GM18517 (cell line): Measurements from ENCODE around the gene PTPRN2.

Experiments
- ATAC-seq: cut with Tn5 transposase; IDR thresholded peaks from one replicate; pipeline ENCODE4 v1.9.1; 2021; ENCODE audit warnings: mild to moderate bottlenecking, moderate library complexity; ENCODE audit not compliant: unreplicated experiment

The PTPRN2 gene

GRCh38 chr7:158015403-158016179, 572.0 kb downstream of the PTPRN2 start:
- ATAC-seq = no peak

DNA sequence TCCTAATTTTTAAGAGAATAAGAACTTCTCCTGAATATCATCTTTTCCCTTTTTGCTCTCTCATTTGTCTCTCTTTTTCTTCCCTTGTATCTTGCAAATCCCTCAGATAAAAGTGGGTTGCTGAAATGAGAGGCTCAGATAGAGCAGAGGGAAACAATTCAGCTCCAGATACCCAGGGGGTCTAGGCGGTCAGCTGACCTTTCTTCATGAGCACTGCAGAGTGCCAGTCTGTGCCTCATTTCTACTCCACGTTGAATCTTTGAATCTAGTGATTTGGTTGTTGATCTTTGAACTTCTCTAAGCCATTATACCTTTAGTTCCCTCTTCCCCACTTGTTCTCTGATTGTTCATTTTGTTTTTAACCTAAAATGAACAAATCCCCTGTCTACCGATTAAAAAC, 572.6 kb downstream of the PTPRN2 start:
- ATAC-seq = no peak

DNA sequence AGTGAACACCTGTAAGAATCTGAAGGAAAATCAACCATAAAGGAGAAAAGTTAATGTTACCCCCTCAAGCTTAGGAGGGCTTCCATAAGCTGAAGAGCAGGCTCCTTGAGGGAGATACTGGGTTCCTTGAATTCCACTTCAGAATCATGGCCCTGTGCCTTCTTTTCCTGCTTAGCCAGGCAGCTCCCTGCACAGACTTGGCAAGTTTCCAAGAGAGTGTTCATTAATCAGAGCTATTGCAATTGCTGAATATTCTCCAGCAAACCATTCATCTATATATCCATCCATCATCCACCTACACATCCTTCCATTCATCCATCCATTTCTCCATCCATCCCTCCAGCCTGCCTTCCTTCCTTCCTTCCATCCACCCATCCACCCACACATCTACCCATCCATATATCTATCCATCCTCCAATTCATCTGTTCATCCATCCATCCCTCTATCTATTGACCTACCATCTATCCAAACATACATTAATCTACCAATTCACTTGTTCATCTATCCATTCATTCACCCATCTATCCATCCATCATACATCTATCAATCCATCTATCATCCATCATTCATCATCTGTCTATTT, 574.4 kb downstream of the PTPRN2 start:
- no peak for ATAC-seq

GRCh38 chr7:158011941-158012340, 575.7 kb downstream of the PTPRN2 start:
- no peak for ATAC-seq

DNA sequence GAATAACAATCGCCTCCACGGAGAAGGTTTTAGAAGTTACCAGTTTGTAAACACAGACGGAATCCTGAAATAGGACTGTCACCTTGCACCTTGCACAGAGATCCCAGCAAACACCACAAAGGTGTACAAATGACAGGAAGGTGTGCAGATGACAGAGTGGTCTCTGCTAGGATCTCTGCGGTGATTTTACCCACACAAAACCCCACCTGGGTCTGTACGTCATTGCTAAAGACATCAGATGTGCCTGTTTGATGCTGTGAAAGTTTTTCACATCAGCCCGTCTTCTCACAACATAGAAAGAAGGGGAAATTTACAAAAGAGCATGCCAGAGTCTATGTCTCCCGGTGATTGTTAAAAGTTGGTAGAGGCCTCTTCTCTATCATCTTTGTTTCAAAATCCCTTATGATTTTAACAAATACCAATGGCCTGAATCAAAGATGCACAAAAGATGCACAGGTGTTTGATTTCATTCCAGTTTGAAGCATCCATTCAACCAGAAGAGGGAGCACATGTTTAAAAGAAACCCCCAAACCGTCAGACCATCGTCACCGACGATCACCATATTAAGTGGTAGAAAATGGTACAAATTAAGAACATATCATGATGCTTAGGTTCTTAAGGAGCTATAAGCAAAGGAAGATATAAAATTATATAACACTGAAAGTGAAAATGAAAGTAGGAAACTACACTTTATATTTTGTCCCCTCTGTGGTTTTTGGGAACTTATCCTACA, 576.5 kb downstream of the PTPRN2 start:
- ATAC-seq = no peak

DNA sequence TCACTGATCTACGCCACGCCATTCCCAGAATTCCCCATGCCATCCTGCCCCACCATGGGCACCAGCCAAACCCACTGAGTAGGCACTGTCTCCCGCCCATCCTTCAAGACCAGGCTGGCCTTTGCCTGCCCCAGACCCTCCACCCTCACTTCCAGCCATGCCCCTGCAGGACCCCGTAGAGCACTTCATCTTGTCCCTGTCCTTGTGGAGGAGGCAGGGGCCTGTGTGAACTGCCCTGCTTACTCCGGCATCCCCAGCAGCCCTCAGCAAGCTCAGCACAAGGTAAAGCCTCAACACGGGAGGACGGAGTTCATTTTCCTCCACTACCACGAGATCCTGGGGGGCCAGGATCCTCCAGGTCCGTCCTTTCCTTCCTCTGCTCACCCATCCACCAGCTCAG, 577.7 kb downstream of the PTPRN2 start:
- no peak for ATAC-seq

- no peak for ATAC-seq
Observed at GRCh38 chr7:158008267-158008666, 579.4 kb downstream of the PTPRN2 start.

DNA sequence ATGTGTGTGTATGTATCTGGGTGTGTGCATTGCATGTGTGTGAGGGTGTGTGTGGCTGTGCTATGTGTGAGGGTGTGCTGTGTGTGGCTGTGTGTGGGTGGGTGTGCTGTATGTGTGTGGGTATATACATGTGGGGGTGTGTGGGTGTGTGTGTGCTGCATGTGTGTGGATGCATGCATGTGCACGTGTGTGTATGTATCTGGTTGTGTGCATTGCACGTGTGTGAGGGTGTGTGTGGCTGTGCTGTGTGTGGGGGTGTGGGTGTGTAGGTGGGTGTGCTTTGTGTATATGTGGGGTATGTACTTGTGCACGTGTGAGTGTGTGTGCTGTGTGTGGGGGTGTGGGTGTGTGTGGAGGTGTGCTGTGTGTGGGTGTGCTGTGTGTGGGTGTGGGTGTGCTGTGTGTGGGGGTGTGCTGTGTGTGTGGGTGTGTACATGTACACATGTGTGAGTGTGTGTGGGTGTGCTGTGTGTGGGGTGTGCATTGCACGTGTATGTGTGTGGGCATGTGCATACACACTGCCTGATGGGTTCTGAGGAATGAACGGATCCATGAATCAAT, 579.8 kb downstream of the PTPRN2 start:
- ATAC-seq = no peak

GRCh38 chr7:158006841-158007696, 580.6 kb downstream of the PTPRN2 start:
- no peak for ATAC-seq

DNA sequence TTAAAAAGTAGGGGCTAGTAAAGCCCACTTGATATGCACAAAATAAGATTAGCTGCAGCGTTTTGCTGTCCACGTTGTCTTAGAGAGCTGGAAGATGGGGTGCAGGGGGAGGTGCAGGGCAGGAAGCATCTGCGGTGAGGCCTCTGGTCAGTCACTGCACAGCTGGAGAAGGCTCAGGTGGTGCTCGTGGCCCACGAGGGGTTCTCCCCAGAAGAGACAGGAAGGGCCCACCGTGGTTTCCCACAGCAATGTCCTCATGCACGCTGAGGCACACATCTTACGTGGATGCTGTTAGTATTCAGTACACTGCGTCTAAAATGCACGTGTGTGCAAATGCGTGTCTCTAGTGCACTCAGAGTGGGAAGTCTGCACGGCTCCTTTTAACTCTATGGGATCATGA, 582.1 kb downstream of the PTPRN2 start:
- ATAC-seq = no peak

DNA sequence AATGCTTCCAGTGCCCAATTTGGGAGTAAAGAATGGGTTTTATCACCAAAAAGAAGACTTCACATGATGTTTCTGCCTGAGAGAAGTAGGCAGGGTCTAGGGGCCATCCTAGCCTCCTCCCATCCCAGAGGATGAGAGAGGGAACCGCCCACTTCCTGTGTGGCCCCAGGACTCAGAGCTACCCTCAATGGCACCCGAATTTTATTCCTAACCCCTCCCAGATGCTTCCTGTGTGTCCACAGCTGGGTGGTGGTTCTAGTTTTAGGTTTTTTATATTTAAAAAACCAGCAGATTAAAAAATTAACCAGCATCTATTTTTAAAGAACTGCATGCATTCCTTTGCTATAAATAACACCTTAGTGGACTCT, 583.5 kb downstream of the PTPRN2 start:
- no peak for ATAC-seq

GRCh38 chr7:158003441-158004122, 584.0 kb downstream of the PTPRN2 start:
- ATAC-seq = no peak

GRCh38 chr7:158002486-158003080, 585.0 kb downstream of the PTPRN2 start:
- no peak for ATAC-seq

DNA sequence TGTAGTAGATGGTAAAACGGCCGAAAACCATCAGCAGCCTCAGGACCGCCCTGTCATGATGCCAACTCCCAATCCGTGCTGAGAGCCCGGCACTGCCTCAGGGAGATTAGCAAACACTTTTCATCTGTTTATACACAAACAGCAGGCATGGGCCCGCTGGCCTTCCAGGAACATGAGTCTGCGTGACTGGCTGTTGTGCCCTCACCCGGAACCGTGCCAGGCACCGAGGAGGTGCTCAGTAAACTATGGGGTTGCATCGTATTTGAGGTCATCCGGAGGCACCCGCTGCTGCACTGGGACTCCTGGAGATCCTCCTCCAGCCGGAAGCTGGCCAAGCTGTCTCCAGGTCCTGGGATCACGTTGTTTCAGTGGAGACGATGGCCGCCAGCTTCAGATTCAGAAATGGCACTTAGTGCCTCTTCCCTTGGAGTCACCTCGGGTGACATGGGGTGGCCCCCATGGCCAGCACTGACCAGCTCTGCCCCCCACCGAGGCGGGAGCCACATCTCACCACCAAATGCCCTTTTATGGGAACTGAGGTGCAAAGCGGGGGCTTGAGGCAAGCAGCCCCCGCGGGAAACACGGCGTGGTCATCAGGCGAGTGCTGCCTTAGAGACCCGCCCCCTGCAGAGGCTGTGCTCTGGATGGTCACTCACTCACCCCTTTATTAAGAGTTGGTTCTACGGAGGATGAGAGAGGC, 585.9 kb downstream of the PTPRN2 start:
- no peak for ATAC-seq

GRCh38 chr7:158001003-158001402, 586.6 kb downstream of the PTPRN2 start:
- ATAC-seq = no peak

GRCh38 chr7:158000160-158000559, 587.5 kb downstream of the PTPRN2 start:
- ATAC-seq = no peak

- ATAC-seq = no peak
Observed at GRCh38 chr7:157998884-157999552, 588.6 kb downstream of the PTPRN2 start.

- ATAC-seq = no peak
Observed at GRCh38 chr7:157997471-157997870, 590.2 kb downstream of the PTPRN2 start.

GRCh38 chr7:157997080-157997440, 590.6 kb downstream of the PTPRN2 start:
- no peak for ATAC-seq
